HepG2 (cell line): ENCODE measurements around the gene PPP4C. TPM values are rescaled to one million over a fixed set of nuclear protein-coding genes. Genes with fewer than 3 reads are reported as not detected.

Source experiments
- CBX5 ChIP-seq: sonication (generic); formaldehyde crosslinking; IDR thresholded peaks from 2 replicates; pipeline ENCODE4 v1.4.0; 2020; ENCODE audit warnings: missing genetic modification reagents, borderline replicate concordance
- DNMT1 ChIP-seq: sonication (generic); formaldehyde crosslinking; IDR thresholded peaks from 2 replicates; pipeline ENCODE4 v1.5.1; 2020; ENCODE audit warnings: mild to moderate bottlenecking, missing genetic modification reagents
- KLF16 ChIP-seq, 2 experiments: sonication (generic) in 1 of 2; formaldehyde crosslinking in 1 of 2; IDR thresholded peaks; 2 replicates each; pipeline versions ENCODE4 v1.6.1 to v1.8.0; 2016 to 2023; ENCODE audit warnings: missing genetic modification reagents in 2 of 2, missing compliant biosample characterization in 1 of 2
- RFXANK ChIP-seq: IDR thresholded peaks from 2 replicates; pipeline ENCODE4 v1.6.1; 2016
- SCMH1 ChIP-seq: sonication (generic); formaldehyde crosslinking; IDR thresholded peaks from 2 replicates; pipeline ENCODE4 v1.9.0; 2021; ENCODE audit warnings: missing genetic modification reagents, mild to moderate bottlenecking, borderline replicate concordance
- SKI ChIP-seq: fragments of 450-650 bp; IDR thresholded peaks from one replicate; pipeline ENCODE4 v1.6.1; 2018; ENCODE audit warnings: mild to moderate bottlenecking; ENCODE audit not compliant: partially characterized antibody
- SPEN ChIP-seq: sonication (generic); formaldehyde crosslinking; IDR thresholded peaks from 2 replicates; pipeline ENCODE4 v1.5.1; 2020; ENCODE audit warnings: low read depth, mild to moderate bottlenecking, missing genetic modification reagents
- TBX3 ChIP-seq: fragments of 450-650 bp; IDR thresholded peaks from 2 replicates; pipeline ENCODE4 v1.6.1; 2017; ENCODE audit warnings: antibody characterized with exemption, mild to moderate bottlenecking, inconsistent platforms, borderline replicate concordance
- ZNF577 ChIP-seq: sonication (generic); formaldehyde crosslinking; IDR thresholded peaks from 2 replicates; pipeline ENCODE4 v1.4.0; 2020; ENCODE audit warnings: mild to moderate bottlenecking, low read depth, missing genetic modification reagents, borderline replicate concordance
- ZNF597 ChIP-seq: sonication (generic); formaldehyde crosslinking; IDR thresholded peaks from 2 replicates; pipeline ENCODE4 v1.5.0; 2020; ENCODE audit warnings: missing genetic modification reagents
- ZNF768 ChIP-seq: sonication (generic); formaldehyde crosslinking; IDR thresholded peaks from 2 replicates; pipeline ENCODE4 v1.4.0; 2020; ENCODE audit warnings: missing genetic modification reagents
- polyA plus RNA-seq, 8 experiments: library from polyadenylated mRNA; depleted of rRNA in 3 of 8; stranded (reverse) in 7 of 8; unstranded in 1 of 8; fragments of >200 nt; fragmentation: Illumina TruSeq in 4 of 8; extraction: Trizol in 4 of 8; gene quantifications; 2 replicates each; pipeline versions ENCODE4 v1.2.1 to v1.2.3, GENCODE V29; 2011 to 2016; ENCODE audit warnings: low read depth in 4 of 8, missing spikeins in 1 of 8, mixed read lengths in 1 of 8; ENCODE audit not compliant: insufficient read depth in 1 of 8
- total RNA-seq, 5 experiments: library from RNA; depleted of rRNA; stranded (reverse); fragments of >200 nt; fragmentation: Illumina TruSeq; extraction: Trizol; gene quantifications; 2 replicates each; pipeline ENCODE4 v1.2.3, GENCODE V29; 2016; ENCODE audit warnings: low read depth in 1 of 5
- TF ChIP-seq, protein P1 (sequence below): IDR thresholded peaks from 2 replicates; pipeline ENCODE4 v1.6.1; 2016; ENCODE audit warnings: low read depth, control low read depth
- TF ChIP-seq, protein P2 (sequence below): sonication (generic); formaldehyde crosslinking; IDR thresholded peaks from 2 replicates; pipeline ENCODE4 v1.9.0; 2021; ENCODE audit warnings: mild to moderate bottlenecking, missing genetic modification reagents
- TF ChIP-seq, protein P3 (sequence below): sonication (generic); formaldehyde crosslinking; IDR thresholded peaks from 2 replicates; pipeline ENCODE4 v1.4.0; 2020; ENCODE audit warnings: missing genetic modification reagents

The PPP4C gene
- total and polyA plus RNA-seq, 2 of the 13 experiments (the other 11 are each of a cell fraction or from before 2014, with no cell fraction given), result 176 to 220 TPM

DNA sequence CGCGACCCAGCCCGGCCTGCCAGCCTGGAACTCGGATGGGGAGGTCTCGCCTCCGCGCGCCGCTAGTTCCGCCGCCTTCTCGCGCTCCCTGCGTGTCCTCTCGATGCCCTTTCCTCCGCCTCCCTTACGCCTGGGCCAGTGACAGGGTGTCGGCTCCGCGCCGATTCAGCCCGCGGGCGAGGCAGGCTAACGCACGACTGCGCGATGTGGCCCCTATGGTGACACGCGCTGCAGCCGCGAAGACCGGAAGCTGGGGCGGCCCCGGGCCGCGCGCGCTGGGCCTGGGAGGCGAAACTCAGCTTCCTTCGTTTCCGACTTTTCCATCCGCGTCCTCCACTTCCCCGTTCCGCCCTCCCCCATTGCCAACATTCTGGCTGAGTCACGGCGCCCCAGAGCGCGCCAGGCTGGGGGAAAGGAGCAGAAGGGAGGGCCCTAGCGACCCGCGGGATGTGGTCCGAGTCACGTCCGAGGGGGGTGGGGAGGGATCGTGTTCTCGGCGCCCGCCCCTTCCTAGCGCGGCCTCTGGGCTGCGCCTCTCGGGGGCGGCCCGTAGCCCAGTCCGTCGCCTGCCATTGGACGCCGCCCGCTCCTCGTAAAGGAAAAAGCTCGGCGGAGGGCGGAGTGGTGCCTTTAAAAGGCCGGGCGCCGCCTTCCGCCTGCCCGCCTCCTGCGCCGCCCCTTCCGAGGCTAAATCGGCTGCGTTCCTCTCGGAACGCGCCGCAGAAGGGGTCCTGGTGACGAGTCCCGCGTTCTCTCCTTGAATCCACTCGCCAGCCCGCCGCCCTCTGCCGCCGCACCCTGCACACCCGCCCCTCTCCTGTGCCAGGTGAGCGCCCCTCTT lies 10.5 kb upstream of the PPP4C start, which contains the start of gene ALDOA (continued):
- TF ChIP-seq, protein P1, sequence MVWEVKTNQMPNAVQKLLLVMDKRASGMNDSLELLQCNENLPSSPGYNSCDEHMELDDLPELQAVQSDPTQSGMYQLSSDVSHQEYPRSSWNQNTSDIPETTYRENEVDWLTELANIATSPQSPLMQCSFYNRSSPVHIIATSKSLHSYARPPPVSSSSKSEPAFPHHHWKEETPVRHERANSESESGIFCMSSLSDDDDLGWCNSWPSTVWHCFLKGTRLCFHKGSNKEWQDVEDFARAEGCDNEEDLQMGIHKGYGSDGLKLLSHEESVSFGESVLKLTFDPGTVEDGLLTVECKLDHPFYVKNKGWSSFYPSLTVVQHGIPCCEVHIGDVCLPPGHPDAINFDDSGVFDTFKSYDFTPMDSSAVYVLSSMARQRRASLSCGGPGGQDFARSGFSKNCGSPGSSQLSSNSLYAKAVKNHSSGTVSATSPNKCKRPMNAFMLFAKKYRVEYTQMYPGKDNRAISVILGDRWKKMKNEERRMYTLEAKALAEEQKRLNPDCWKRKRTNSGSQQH (CRISPR knock-in tag), result no peak; the same call in 1 of the 2 replicates
- TF ChIP-seq DNMT1 (peak; percentile 98), ZNF577 (CRISPR knock-in tag) (no peak), CBX5 (CRISPR knock-in tag) (peak; percentile 77), ZNF597 (CRISPR knock-in tag) (no peak), SPEN (CRISPR knock-in tag) (peak; percentile 98), TBX3 (peak; percentile 50; the same call in 1 of the 2 replicates), SKI (peak; percentile 60), SCMH1 (CRISPR knock-in tag) (no peak), RFXANK (CRISPR knock-in tag) (no peak), ZNF768 (CRISPR knock-in tag) (peak; percentile 83; the same call in 1 of the 2 replicates), KLF16 (CRISPR knock-in tag; IDR thresholded peaks at IDR 0.05) (peak in 1 of 2 experiments; percentile 93; a peak in 3 of 4 replicates)
- TF ChIP-seq, protein P2, sequence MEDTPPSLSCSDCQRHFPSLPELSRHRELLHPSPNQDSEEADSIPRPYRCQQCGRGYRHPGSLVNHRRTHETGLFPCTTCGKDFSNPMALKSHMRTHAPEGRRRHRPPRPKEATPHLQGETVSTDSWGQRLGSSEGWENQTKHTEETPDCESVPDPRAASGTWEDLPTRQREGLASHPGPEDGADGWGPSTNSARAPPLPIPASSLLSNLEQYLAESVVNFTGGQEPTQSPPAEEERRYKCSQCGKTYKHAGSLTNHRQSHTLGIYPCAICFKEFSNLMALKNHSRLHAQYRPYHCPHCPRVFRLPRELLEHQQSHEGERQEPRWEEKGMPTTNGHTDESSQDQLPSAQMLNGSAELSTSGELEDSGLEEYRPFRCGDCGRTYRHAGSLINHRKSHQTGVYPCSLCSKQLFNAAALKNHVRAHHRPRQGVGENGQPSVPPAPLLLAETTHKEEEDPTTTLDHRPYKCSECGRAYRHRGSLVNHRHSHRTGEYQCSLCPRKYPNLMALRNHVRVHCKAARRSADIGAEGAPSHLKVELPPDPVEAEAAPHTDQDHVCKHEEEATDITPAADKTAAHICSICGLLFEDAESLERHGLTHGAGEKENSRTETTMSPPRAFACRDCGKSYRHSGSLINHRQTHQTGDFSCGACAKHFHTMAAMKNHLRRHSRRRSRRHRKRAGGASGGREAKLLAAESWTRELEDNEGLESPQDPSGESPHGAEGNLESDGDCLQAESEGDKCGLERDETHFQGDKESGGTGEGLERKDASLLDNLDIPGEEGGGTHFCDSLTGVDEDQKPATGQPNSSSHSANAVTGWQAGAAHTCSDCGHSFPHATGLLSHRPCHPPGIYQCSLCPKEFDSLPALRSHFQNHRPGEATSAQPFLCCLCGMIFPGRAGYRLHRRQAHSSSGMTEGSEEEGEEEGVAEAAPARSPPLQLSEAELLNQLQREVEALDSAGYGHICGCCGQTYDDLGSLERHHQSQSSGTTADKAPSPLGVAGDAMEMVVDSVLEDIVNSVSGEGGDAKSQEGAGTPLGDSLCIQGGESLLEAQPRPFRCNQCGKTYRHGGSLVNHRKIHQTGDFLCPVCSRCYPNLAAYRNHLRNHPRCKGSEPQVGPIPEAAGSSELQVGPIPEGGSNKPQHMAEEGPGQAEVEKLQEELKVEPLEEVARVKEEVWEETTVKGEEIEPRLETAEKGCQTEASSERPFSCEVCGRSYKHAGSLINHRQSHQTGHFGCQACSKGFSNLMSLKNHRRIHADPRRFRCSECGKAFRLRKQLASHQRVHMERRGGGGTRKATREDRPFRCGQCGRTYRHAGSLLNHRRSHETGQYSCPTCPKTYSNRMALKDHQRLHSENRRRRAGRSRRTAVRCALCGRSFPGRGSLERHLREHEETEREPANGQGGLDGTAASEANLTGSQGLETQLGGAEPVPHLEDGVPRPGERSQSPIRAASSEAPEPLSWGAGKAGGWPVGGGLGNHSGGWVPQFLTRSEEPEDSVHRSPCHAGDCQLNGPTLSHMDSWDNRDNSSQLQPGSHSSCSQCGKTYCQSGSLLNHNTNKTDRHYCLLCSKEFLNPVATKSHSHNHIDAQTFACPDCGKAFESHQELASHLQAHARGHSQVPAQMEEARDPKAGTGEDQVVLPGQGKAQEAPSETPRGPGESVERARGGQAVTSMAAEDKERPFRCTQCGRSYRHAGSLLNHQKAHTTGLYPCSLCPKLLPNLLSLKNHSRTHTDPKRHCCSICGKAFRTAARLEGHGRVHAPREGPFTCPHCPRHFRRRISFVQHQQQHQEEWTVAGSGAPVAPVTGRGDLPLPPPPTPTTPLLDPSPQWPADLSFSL, result peak; percentile 47; the same call in 1 of the 2 replicates
- TF ChIP-seq, protein P3, sequence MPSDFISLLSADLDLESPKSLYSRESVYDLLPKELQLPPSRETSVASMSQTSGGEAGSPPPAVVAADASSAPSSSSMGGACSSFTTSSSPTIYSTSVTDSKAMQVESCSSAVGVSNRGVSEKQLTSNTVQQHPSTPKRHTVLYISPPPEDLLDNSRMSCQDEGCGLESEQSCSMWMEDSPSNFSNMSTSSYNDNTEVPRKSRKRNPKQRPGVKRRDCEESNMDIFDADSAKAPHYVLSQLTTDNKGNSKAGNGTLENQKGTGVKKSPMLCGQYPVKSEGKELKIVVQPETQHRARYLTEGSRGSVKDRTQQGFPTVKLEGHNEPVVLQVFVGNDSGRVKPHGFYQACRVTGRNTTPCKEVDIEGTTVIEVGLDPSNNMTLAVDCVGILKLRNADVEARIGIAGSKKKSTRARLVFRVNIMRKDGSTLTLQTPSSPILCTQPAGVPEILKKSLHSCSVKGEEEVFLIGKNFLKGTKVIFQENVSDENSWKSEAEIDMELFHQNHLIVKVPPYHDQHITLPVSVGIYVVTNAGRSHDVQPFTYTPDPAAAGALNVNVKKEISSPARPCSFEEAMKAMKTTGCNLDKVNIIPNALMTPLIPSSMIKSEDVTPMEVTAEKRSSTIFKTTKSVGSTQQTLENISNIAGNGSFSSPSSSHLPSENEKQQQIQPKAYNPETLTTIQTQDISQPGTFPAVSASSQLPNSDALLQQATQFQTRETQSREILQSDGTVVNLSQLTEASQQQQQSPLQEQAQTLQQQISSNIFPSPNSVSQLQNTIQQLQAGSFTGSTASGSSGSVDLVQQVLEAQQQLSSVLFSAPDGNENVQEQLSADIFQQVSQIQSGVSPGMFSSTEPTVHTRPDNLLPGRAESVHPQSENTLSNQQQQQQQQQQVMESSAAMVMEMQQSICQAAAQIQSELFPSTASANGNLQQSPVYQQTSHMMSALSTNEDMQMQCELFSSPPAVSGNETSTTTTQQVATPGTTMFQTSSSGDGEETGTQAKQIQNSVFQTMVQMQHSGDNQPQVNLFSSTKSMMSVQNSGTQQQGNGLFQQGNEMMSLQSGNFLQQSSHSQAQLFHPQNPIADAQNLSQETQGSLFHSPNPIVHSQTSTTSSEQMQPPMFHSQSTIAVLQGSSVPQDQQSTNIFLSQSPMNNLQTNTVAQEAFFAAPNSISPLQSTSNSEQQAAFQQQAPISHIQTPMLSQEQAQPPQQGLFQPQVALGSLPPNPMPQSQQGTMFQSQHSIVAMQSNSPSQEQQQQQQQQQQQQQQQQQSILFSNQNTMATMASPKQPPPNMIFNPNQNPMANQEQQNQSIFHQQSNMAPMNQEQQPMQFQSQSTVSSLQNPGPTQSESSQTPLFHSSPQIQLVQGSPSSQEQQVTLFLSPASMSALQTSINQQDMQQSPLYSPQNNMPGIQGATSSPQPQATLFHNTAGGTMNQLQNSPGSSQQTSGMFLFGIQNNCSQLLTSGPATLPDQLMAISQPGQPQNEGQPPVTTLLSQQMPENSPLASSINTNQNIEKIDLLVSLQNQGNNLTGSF (CRISPR knock-in tag), result 0 out of 2 replicates have a peak, but pooled peaks have one; percentile 59
